Anterior cingulate cortex (tissue), 58 donors: ENCODE results near the gene STAB2.
A peak's percentile ranks its signal among the peaks of the same experiment; 100 is the strongest.

ENCODE experiments used
- DNase-seq, 58 donors: peaks; one replicate each; lab custom pipeline; 2025; lab: John Stamatoyannopoulos, UW

STAB2 gene

GRCh38 chr12:103586791-103587370, at the start of gene STAB2:
Gene STAB2, plus strand, starts transcription at chr12:103587273. Its CDS starts 204 bp downstream, at chr12:103587477.
- DNase-seq = no peak

GRCh38 chr12:103538397-103538796, 48.7 kb upstream of the STAB2 start:
- DNase-seq = no peak

- DNase-seq = no peak
Observed at GRCh38 chr12:103540319-103540718, 46.8 kb upstream of the STAB2 start.

- DNase-seq = no peak
Observed at GRCh38 chr12:103542078-103542477, 45.0 kb upstream of the STAB2 start.

GRCh38 chr12:103546959-103547358, 40.1 kb upstream of the STAB2 start:
- DNase-seq = no peak

- DNase-seq = no peak
Observed at GRCh38 chr12:103547376-103547775, 39.7 kb upstream of the STAB2 start.

- no peak for DNase-seq
Observed at GRCh38 chr12:103547929-103548328, 39.1 kb upstream of the STAB2 start.

GRCh38 chr12:103548622-103549601, 38.2 kb upstream of the STAB2 start:
- DNase-seq = peak in 54 of 58 donors; percentile 4 to 81 (median 40)

GRCh38 chr12:103556890-103557627, 30.0 kb upstream of the STAB2 start:
- DNase-seq = no peak

- DNase-seq = no peak
Observed at GRCh38 chr12:103557628-103558010, 29.5 kb upstream of the STAB2 start.

GRCh38 chr12:103558879-103559278, 28.2 kb upstream of the STAB2 start:
- no peak for DNase-seq

- no peak for DNase-seq
Observed at GRCh38 chr12:103560604-103561101, 26.4 kb upstream of the STAB2 start.

- DNase-seq = no peak
Observed at GRCh38 chr12:103561174-103561573, 25.9 kb upstream of the STAB2 start.

- no peak for DNase-seq
Observed at GRCh38 chr12:103566398-103566797, 20.7 kb upstream of the STAB2 start.

- DNase-seq = no peak
Observed at GRCh38 chr12:103569278-103569677, 17.8 kb upstream of the STAB2 start.

- DNase-seq = peak in 13 of 58 donors; percentile 0 to 10 (median 4)
Observed at GRCh38 chr12:103571286-103571685, 15.8 kb upstream of the STAB2 start.

- DNase-seq = no peak
Observed at GRCh38 chr12:103572312-103573045, 14.6 kb upstream of the STAB2 start.

GRCh38 chr12:103573185-103573584, 13.9 kb upstream of the STAB2 start:
- DNase-seq = no peak

- no peak for DNase-seq
Observed at GRCh38 chr12:103578926-103579325, 8.1 kb upstream of the STAB2 start.

- no peak for DNase-seq
Observed at GRCh38 chr12:103580026-103580425, 7.0 kb upstream of the STAB2 start.
